Smooth muscle cell (in vitro differentiated cells): Measurements from ENCODE around the gene NPAS2. TPM values are rescaled to one million over a fixed set of nuclear protein-coding genes. Genes with fewer than 3 reads are reported as not detected.
A peak's percentile ranks its signal among the peaks of the same experiment; 100 is the strongest.

Experiments
- DNase-seq: peaks from one replicate; lab custom pipeline; 2025; ENCODE audit not compliant: unreplicated experiment; lab: John Stamatoyannopoulos, UW
- H2AFZ ChIP-seq: fragments of 200-600 bp; sonication (generic); 2 replicates; pipeline ENCODE4 v1.6.0; 2016; ENCODE audit warnings: antibody characterized with exemption, low read depth, mild to moderate bottlenecking
- H3F3A ChIP-seq: fragments of 200-600 bp; sonication (generic); 2 replicates; pipeline ENCODE4 v1.6.0; 2017; ENCODE audit warnings: antibody characterized with exemption, low read depth
- H3K27ac ChIP-seq: fragments of 200-600 bp; sonication (generic); 2 replicates; pipeline ENCODE4 v1.5.1; 2016; ENCODE audit warnings: low read depth, mild to moderate bottlenecking
- H3K27me3 ChIP-seq: fragments of 200-600 bp; sonication (generic); 2 replicates; pipeline ENCODE4 v1.6.1; 2016; ENCODE audit warnings: low read depth, mild to moderate bottlenecking
- H3K36me3 ChIP-seq: fragments of 200-600 bp; sonication (generic); 2 replicates; pipeline ENCODE4 v1.5.1; 2016; ENCODE audit warnings: low read depth
- H3K4me1 ChIP-seq: fragments of 200-600 bp; sonication (generic); 2 replicates; pipeline ENCODE4 v1.5.1; 2016; ENCODE audit warnings: low read depth
- H3K4me2 ChIP-seq: fragments of 200-600 bp; sonication (generic); 2 replicates; pipeline ENCODE4 v1.6.0; 2016; ENCODE audit warnings: mild to moderate bottlenecking
- H3K4me3 ChIP-seq: fragments of 200-600 bp; sonication (generic); 2 replicates; pipeline ENCODE4 v1.5.1; 2016; ENCODE audit warnings: mild to moderate bottlenecking
- H3K79me2 ChIP-seq: fragments of 200-600 bp; sonication (generic); 2 replicates; pipeline ENCODE4 v1.6.0; 2016; ENCODE audit warnings: low read depth, mild to moderate bottlenecking
- H3K9ac ChIP-seq: fragments of 200-600 bp; sonication (generic); 2 replicates; pipeline ENCODE4 v1.6.0; 2016; ENCODE audit warnings: low read depth
- H3K9me3 ChIP-seq: fragments of 200-600 bp; sonication (generic); replicated peaks from 2 replicates; pipeline ENCODE4 v1.5.1; 2016; ENCODE audit warnings: low read depth
- H4K20me1 ChIP-seq: fragments of 200-600 bp; sonication (generic); 2 replicates; pipeline ENCODE4 v1.6.0; 2016; ENCODE audit warnings: low read depth
- CTCF ChIP-seq: fragments of 200-600 bp; sonication (generic); IDR thresholded peaks from 2 replicates; pipeline ENCODE4 v1.5.1; 2017; ENCODE audit warnings: borderline replicate concordance, mild to moderate bottlenecking, antibody characterized with exemption; ENCODE audit not compliant: insufficient read depth, poor library complexity, severe bottlenecking
- WGBS: methylation state at CpG from one replicate; pipeline ENCODE4 v1.1.7; 2016; ENCODE audit warnings: low lambda C conversion rate; 5-methylcytosine and 5-hydroxymethylcytosine counted together
- polyA plus RNA-seq: library from polyadenylated mRNA; unstranded; fragments of >200 nt; fragmentation: Nextera tagmentation; extraction: Ambion mirVana; gene quantifications from 2 replicates; pipeline ENCODE4 v1.2.1, GENCODE V29; 2016
- total RNA-seq: library from RNA; depleted of rRNA; stranded (reverse); fragments of >200 nt; gene quantifications from 2 replicates; pipeline ENCODE4 v1.2.3, GENCODE V29; 2014

The NPAS2 gene
- total and polyA plus RNA-seq, 2 experiments from 2014 or later: 20.2 to 20.7 TPM

GRCh38 chr2:100875516-100876230 is 55.7 kb downstream of the NPAS2 start:
- H3K36me3 ChIP-seq: no peaks in the 10 kb centered on the region
- H2AFZ ChIP-seq: no peak overlapping the region
- WGBS: 68% methylated on average over 20 of the region's 20 CpGs
- H3K27me3 ChIP-seq: no peaks in the 10 kb centered on the region
- peak overlapping the region; percentile 92 for H3K27ac ChIP-seq
- H3K79me2 ChIP-seq: peaks cover 29% of the 10 kb centered on the region
- H3K4me3 ChIP-seq: no peak overlapping the region
- H3K4me2 ChIP-seq: peak overlapping the region; percentile 70
- no peak for DNase-seq
- H3K4me1 ChIP-seq: peaks cover 11% of the 10 kb centered on the region
- H3F3A ChIP-seq: peaks cover 22% of the 10 kb centered on the region
- no peak for TF ChIP-seq CTCF
- peak overlapping the region; percentile 58 for H3K9ac ChIP-seq
- peaks cover 15% of the 10 kb centered on the region for H4K20me1 ChIP-seq
- H3K9me3 ChIP-seq: no peaks in the 10 kb centered on the region

- H3K4me1 ChIP-seq: peaks cover 11% of the 10 kb centered on the region
- H3K27ac ChIP-seq: peak overlapping the region; percentile 92
- peaks cover 15% of the 10 kb centered on the region for H4K20me1 ChIP-seq
- no peak for TF ChIP-seq CTCF
- no peak for DNase-seq
- peak overlapping the region; percentile 49 for H3K9ac ChIP-seq
- H3K4me3 ChIP-seq: no peak overlapping the region
- H3K9me3 ChIP-seq: no peaks in the 10 kb centered on the region
- H2AFZ ChIP-seq: no peak overlapping the region
- H3K79me2 ChIP-seq: peaks cover 29% of the 10 kb centered on the region
- WGBS: 62% methylated on average over 15 of the region's 15 CpGs
- peak overlapping the region; percentile 70 for H3K4me2 ChIP-seq
- H3F3A ChIP-seq: peaks cover 22% of the 10 kb centered on the region
- H3K36me3 ChIP-seq: no peaks in the 10 kb centered on the region
- H3K27me3 ChIP-seq: no peaks in the 10 kb centered on the region
These were observed 56.4 kb downstream of the NPAS2 start for GRCh38 chr2:100876231-100876860.

- Histone ChIP-seq H3K9me3 (no peaks in the 10 kb centered on the region), H2AFZ (no peak overlapping the region), H3K27ac (peak overlapping the region; percentile 54), H3F3A (peaks cover 22% of the 10 kb centered on the region), H3K4me3 (no peak overlapping the region), H3K4me1 (peaks cover 11% of the 10 kb centered on the region), H4K20me1 (peaks cover 11% of the 10 kb centered on the region), H3K27me3 (no peaks in the 10 kb centered on the region), H3K36me3 (no peaks in the 10 kb centered on the region), H3K4me2 (no peak overlapping the region), H3K9ac (no peak overlapping the region), H3K79me2 (peaks cover 19% of the 10 kb centered on the region)
- DNase-seq: no peak
- 68% methylated on average over 5 of the region's 5 CpGs for WGBS
- TF ChIP-seq CTCF: no peak
These were observed 57.6 kb downstream of the NPAS2 start for GRCh38 chr2:100877555-100877954.
